Astrocyte (in vitro differentiated cells and primary cell): ENCODE results near the gene URM1.

ENCODE experiments used
- CTCF ChIP-seq: IDR thresholded peaks from 2 replicates; pipeline ENCODE4 v1.5.1; 2011; ENCODE audit warnings: low read depth, mild to moderate bottlenecking, inconsistent platforms, low read length, moderate library complexity; ENCODE audit not compliant: insufficient read depth
- EZH2 ChIP-seq: IDR thresholded peaks from 2 replicates; pipeline ENCODE4 v1.6.1; 2012; ENCODE audit warnings: mild to moderate bottlenecking, low read length, inconsistent platforms; ENCODE audit not compliant: insufficient read depth

DNA sequence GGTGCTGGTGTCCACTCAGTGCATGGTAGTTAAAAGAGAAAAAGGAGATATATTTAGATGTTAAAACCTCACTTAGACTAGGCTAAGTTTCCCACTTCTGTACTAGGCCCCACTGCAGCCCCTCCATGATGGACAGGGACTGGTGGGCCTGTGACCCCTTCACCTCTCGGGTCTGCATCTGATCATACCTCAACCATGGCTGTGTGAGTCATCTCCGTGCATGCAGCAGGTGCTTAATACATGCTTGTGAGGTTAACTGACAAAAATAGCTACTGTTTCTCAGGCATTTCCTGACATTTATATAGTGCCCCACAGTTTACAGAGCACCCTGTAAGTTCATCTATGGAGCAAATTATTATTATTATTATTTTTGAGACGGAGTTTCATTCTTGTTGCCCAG is 8.4 kb upstream of the URM1 start:
- TF ChIP-seq CTCF = no peak
- no peak for TF ChIP-seq EZH2
